Prostate gland (tissue), 2 donors: Measurements from ENCODE around the gene SORT1. TPM values are rescaled to one million over a fixed set of nuclear protein-coding genes. Genes with fewer than 3 reads are reported as not detected.

Source experiments
- DNase-seq: peaks from one replicate; pipeline ENCODE4 v3.0.0-alpha.2; 2019; ENCODE audit warnings: low spot score
- H3K27ac ChIP-seq, 2 donors: fragments of 200-600 bp; sonication (generic); 2 replicates each; pipeline ENCODE4 v1.5.1; 2017 to 2019
- H3K27me3 ChIP-seq: fragments of 200-600 bp; sonication (generic); replicated peaks from 2 replicates; pipeline ENCODE4 v1.5.1; 2019; ENCODE audit not compliant: insufficient read depth
- H3K36me3 ChIP-seq, 2 donors: fragments of 200-600 bp; sonication (generic); 1 replicate in 1 of 2; 2 replicates in 1 of 2; pipeline versions ENCODE4 v1.5.1 to v1.8.1; 2017 to 2019
- H3K4me1 ChIP-seq: fragments of 200-600 bp; sonication (generic); replicated peaks from 2 replicates; pipeline ENCODE4 v1.5.1; 2019
- H3K4me3 ChIP-seq, 2 donors: fragments of 200-600 bp; sonication (generic); 2 replicates each; pipeline ENCODE4 v1.5.1; 2017 to 2019
- H3K9me3 ChIP-seq: fragments of 200-600 bp; sonication (generic); 2 replicates; pipeline ENCODE4 v1.5.1; 2017
- CTCF ChIP-seq, 4 experiments: fragments of 200-600 bp in 2 of 4; fragments of 450-650 bp in 2 of 4; sonication (generic) in 2 of 4; IDR thresholded peaks; 1 replicate in 3 of 4; 2 replicates in 1 of 4; pipeline ENCODE4 v1.5.1; 2016 to 2019; ENCODE audit warnings: antibody characterized with exemption in 4 of 4, mild to moderate bottlenecking in 2 of 4, moderate library complexity in 2 of 4
- POLR2A ChIP-seq: fragments of 450-650 bp; IDR thresholded peaks from one replicate; pipeline ENCODE4 v1.6.1; 2016; ENCODE audit warnings: antibody characterized with exemption, mild to moderate bottlenecking
- POLR2AphosphoS5 ChIP-seq: sonication (generic); formaldehyde crosslinking; IDR thresholded peaks from one replicate; pipeline ENCODE4 v1.6.1; 2017; ENCODE audit warnings: antibody characterized with exemption
- WGBS: methylation state at CpG from one replicate; pipeline ENCODE4 v1.1.5; 2018; 5-methylcytosine and 5-hydroxymethylcytosine counted together
- intact Hi-C: fragments of 100-400 bp; cut with DNase I; formaldehyde crosslinking; loops from one replicate; pipeline ENCODE4 v1.14.2; 2022
- total RNA-seq, 2 donors: library from RNA; depleted of rRNA; stranded (reverse); fragments of >200 nt; gene quantifications; one replicate each; pipeline ENCODE4 v1.1.0, GENCODE V29; 2016

The SORT1 gene
- total RNA-seq, 2 donors from 2014 or later: 34.0 to 164 TPM

- no peak for DNase-seq
- H3K4me3 ChIP-seq: no peak overlapping the region
- H3K36me3 ChIP-seq: no peaks in the 10 kb centered on the region
- no peaks in the 10 kb centered on the region for H3K4me1 ChIP-seq
- TF ChIP-seq CTCF (IDR thresholded peaks at IDR 0.05): no peak
- TF ChIP-seq POLR2AphosphoS5: no peak
- TF ChIP-seq POLR2A: no peak
- H3K27me3 ChIP-seq: no peaks in the 10 kb centered on the region
- no peak overlapping the region for H3K27ac ChIP-seq
- no peaks in the 10 kb centered on the region for H3K9me3 ChIP-seq
- intact Hi-C loops: no loop called here
- WGBS: 77% methylated on average over 3 of the region's 3 CpGs
Measured at GRCh38 chr1:109438798-109439297, 41.1 kb upstream of the SORT1 start.

GRCh38 chr1:109434484-109434883, 36.8 kb upstream of the SORT1 start:
- Histone ChIP-seq H3K4me3 (no peak overlapping the region), H3K27me3 (no peaks in the 10 kb centered on the region), H3K27ac (no peak overlapping the region), H3K4me1 (no peaks in the 10 kb centered on the region), H3K36me3 (no peaks in the 10 kb centered on the region), H3K9me3 (no peaks in the 10 kb centered on the region)
- no peak for DNase-seq
- intact Hi-C loops: no loop called here
- 67% methylated on average over 1 of the region's 1 CpG for WGBS
- TF ChIP-seq POLR2A: no peak
- TF ChIP-seq POLR2AphosphoS5: no peak
- TF ChIP-seq CTCF (IDR thresholded peaks at IDR 0.05): no peak

DNA sequence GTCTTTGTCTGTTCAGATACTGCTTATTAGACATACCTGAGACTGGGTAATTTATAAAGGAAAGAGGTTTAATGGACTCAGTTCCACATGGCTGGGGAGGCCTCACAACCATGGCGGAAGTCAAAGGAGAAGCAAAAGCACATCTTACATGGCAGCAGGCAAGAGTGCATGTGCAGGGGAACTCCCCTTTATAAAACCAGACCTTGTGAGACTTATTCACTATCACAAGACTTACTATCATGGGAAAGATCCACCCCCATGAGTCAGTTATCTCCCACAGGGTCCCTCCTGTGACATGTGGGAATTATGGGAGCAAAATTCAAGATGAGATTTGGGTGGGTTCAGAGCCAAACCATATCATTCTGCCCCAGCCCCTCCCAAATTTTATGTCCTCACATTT, 35.6 kb upstream of the SORT1 start:
- no peak for TF ChIP-seq POLR2AphosphoS5
- TF ChIP-seq POLR2A: no peak
- no peak for TF ChIP-seq CTCF (IDR thresholded peaks at IDR 0.05)
- no peak for DNase-seq
- Histone ChIP-seq H3K4me3 (no peak overlapping the region), H3K4me1 (no peaks in the 10 kb centered on the region), H3K27me3 (no peaks in the 10 kb centered on the region), H3K9me3 (no peaks in the 10 kb centered on the region), H3K36me3 (no peaks in the 10 kb centered on the region), H3K27ac (no peak overlapping the region)
- intact Hi-C loops: no loop called here
- WGBS: 81% methylated on average over 1 of the region's 1 CpG

DNA sequence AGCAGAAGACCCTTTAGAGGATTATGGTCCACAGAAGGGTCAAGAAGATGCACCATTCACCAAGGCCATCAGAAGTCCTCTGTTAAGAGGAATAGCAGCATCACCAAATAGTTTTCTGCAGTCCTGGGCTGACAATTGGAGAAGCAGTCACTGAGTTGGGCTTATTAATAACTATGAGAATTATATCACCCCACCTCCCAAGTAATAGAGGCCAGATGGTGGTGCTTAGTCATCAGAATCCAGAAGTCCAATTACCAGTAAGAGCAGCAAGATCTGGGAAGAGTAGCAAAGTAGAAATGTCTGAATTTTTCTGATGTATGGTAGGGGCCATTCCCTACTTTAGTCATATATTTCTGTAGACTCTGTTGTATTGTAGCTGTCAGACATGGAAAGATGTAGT, 34.6 kb upstream of the SORT1 start:
- intact Hi-C loops: no loop called here
- no peak for DNase-seq
- H3K4me3 ChIP-seq: no peak overlapping the region
- H3K36me3 ChIP-seq: no peaks in the 10 kb centered on the region
- H3K27me3 ChIP-seq: no peaks in the 10 kb centered on the region
- H3K9me3 ChIP-seq: no peaks in the 10 kb centered on the region
- TF ChIP-seq CTCF (IDR thresholded peaks at IDR 0.05) (no peak), POLR2AphosphoS5 (no peak), POLR2A (no peak)
- no peak overlapping the region for H3K27ac ChIP-seq
- H3K4me1 ChIP-seq: no peaks in the 10 kb centered on the region

DNA sequence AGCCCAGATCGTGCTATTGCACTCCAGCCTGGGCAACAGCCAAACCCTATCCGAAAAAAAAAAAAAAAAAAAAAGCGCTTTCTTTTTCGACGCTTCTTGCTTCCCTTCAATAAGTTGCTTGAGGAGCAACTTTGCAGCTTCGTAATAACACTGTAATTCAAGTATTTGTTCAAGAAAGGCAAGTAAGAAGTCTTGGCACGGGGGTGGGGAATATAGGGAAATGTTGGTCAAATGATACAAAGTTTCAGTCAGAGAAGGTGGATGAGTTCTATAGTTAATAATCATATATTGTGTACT, 29.4 kb upstream of the SORT1 start:
- intact Hi-C loops: loop anchor here (10.0 kb wide), 1 partner anchor 108 kb away; the partner anchor contains the start of gene GPR61
- Histone ChIP-seq H3K36me3 (no peaks in the 10 kb centered on the region), H3K4me1 (peaks cover 8% of the 10 kb centered on the region), H3K9me3 (no peaks in the 10 kb centered on the region), H3K27ac (no peak overlapping the region), H3K4me3 (peak overlapping the region; percentile 74 to 84), H3K27me3 (no peaks in the 10 kb centered on the region)
- DNase-seq: no peak
- TF ChIP-seq CTCF (IDR thresholded peaks at IDR 0.05) (no peak), POLR2AphosphoS5 (no peak), POLR2A (no peak)
- 6% methylated on average over 7 of the region's 7 CpGs for WGBS
